ENCODE measurements around the gene INPP5D.
A peak's percentile ranks its signal among the peaks of the same experiment; 100 is the strongest.

The INPP5D gene

DNA sequence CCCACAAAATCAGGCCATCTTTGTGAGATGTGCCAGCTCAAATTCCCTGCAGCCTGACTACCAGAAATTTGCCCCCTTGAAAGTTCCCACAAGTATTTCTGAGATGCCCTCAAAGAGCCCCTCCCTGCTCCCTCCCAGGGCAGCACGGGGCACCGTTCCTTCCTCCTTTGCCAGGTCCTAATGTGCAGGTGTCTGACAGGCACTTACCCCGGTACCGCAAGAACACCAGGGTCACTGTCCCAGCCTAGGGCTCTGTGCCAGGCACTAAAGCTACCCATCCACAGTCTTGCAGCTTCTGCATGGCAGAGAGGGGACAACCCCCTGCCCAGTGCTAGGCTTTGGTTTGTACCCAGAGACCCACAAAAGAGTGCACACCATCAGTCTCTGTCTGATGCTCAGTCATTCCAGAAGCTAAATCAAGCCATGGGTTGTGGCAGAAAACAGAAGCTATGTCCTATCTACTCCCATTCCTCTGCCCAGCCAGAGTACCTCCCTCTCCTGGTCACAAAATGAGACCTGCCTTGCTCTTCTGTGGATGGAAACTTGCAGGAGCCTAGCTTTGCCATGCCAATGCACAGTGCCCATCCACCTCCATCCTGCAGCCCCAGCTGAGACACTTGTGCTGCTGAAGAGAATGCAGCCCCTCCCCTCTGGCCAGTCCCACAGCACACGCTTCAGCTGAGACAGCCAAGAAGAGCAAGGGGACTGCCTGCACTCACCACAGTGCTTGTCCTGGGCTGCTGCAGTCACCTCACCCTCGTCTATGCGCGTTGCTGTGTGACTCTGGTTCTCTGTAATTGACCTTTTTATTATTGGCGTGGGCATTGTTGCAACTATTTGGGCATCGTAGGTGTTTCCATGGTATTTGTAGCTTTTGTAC lies 48.7 kb downstream of the INPP5D start:
- Histone ChIP-seq H3K79me2 (ENCODE audit: insufficient read depth, low read length) (peaks cover 97% of the 10 kb centered on the region), H3K36me3 (ENCODE audit: low read length) (no peaks in the 10 kb centered on the region), H2AFZ (ENCODE audit: low read depth, low read length, severe bottlenecking) (no peak overlapping the region), H3K9me3 (ENCODE audit: insufficient read depth, low read length) (no peaks in the 10 kb centered on the region), H3K27ac (ENCODE audit: low read depth, low read length) (peak overlapping the region; percentile 13; the same call in 1 of the 2 replicates), H3F3A (ENCODE audit: insufficient read depth) (no peaks in the 10 kb centered on the region), H4K20me1 (ENCODE audit: low read depth, low read length) (peaks cover 4% of the 10 kb centered on the region; the same call in 1 of the 2 replicates), H3K4me2 (ENCODE audit: low read depth, low read length, poor library complexity, severe bottlenecking) (no peak overlapping the region), H3K9me2 (replicated peaks; ENCODE audit: insufficient read depth, low read length) (no peaks in the 10 kb centered on the region), H3K27me3 (ENCODE audit: low read length) (no peaks in the 10 kb centered on the region), H3K9ac (ENCODE audit: low read length) (no peak overlapping the region), H3K4me3 (ENCODE audit: insufficient read depth, low read length, poor library complexity, severe bottlenecking) (no peak overlapping the region)
- TF ChIP-seq, protein P1, sequence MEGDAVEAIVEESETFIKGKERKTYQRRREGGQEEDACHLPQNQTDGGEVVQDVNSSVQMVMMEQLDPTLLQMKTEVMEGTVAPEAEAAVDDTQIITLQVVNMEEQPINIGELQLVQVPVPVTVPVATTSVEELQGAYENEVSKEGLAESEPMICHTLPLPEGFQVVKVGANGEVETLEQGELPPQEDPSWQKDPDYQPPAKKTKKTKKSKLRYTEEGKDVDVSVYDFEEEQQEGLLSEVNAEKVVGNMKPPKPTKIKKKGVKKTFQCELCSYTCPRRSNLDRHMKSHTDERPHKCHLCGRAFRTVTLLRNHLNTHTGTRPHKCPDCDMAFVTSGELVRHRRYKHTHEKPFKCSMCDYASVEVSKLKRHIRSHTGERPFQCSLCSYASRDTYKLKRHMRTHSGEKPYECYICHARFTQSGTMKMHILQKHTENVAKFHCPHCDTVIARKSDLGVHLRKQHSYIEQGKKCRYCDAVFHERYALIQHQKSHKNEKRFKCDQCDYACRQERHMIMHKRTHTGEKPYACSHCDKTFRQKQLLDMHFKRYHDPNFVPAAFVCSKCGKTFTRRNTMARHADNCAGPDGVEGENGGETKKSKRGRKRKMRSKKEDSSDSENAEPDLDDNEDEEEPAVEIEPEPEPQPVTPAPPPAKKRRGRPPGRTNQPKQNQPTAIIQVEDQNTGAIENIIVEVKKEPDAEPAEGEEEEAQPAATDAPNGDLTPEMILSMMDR (IDR thresholded peaks at IDR 0.05; ENCODE audit: insufficient read depth, low read length, poor library complexity, severe bottlenecking): no peak
- TF ChIP-seq EZH2phosphoT487 (conservative IDR thresholded peaks at IDR 0.05; ENCODE audit: low read length): no peak

DNA sequence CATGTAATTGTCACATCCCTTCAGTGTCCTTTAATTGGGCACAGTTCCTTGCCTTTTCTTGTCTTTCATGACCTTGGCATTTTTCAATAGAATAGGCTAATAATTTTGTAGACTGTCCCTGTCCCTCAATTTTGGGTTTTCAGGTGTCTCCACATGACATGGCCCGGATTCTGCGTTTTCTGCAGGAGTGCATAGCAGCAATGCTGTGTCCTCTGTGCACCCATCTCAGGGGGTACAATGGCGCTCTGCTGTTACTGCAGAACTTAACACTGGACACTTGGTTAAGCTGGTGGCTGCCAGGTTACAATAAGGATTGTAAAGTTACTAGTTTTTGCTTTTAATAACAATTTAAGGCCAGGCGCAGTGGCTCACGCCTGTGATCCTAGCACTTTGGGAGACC lies 51.3 kb downstream of the INPP5D start:
- Histone ChIP-seq H3F3A (ENCODE audit: insufficient read depth) (no peaks in the 10 kb centered on the region), H3K9ac (ENCODE audit: low read length) (no peak overlapping the region), H3K36me3 (ENCODE audit: low read length) (no peaks in the 10 kb centered on the region), H2AFZ (ENCODE audit: low read depth, low read length, severe bottlenecking) (no peak overlapping the region), H3K4me2 (ENCODE audit: low read depth, low read length, poor library complexity, severe bottlenecking) (no peak overlapping the region), H3K4me3 (ENCODE audit: insufficient read depth, low read length, poor library complexity, severe bottlenecking) (no peak overlapping the region), H3K9me3 (ENCODE audit: insufficient read depth, low read length) (no peaks in the 10 kb centered on the region), H3K79me2 (ENCODE audit: insufficient read depth, low read length) (peaks cover 96% of the 10 kb centered on the region), H3K9me2 (replicated peaks; ENCODE audit: insufficient read depth, low read length) (no peaks in the 10 kb centered on the region), H4K20me1 (ENCODE audit: low read depth, low read length) (peaks cover 4% of the 10 kb centered on the region; the same call in 1 of the 2 replicates), H3K27ac (ENCODE audit: low read depth, low read length) (no peak overlapping the region), H3K27me3 (ENCODE audit: low read length) (no peaks in the 10 kb centered on the region)
- TF ChIP-seq, protein P1 (IDR thresholded peaks at IDR 0.05; ENCODE audit: insufficient read depth, low read length, poor library complexity, severe bottlenecking): no peak

DNA sequence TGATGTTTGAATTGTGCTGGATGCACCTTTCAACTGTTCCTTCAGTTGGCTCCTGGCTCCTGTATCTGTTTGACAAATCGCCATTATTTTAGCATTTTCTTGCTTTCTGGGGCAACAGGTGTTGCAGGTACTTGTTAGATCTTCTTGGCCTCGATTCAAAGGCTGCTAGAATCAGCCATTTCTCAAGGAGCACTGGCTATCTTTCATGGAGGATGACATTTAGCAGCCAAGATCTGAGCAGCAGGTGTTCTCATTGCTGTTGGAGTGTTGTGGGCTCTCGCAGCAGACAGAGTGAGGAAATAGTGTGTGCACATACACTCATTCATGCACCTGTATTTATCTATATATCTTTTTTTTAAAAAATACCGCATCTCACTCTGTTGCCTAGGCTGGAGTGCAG lies 52.2 kb downstream of the INPP5D start:
- Histone ChIP-seq H3K36me3 (ENCODE audit: low read length) (no peaks in the 10 kb centered on the region), H3K4me2 (ENCODE audit: low read depth, low read length, poor library complexity, severe bottlenecking) (no peak overlapping the region), H3K27ac (ENCODE audit: low read depth, low read length) (no peak overlapping the region), H3K27me3 (ENCODE audit: low read length) (no peaks in the 10 kb centered on the region), H3K9me2 (replicated peaks; ENCODE audit: insufficient read depth, low read length) (no peaks in the 10 kb centered on the region), H4K20me1 (ENCODE audit: low read depth, low read length) (peaks cover 4% of the 10 kb centered on the region; the same call in 1 of the 2 replicates), H3K4me3 (ENCODE audit: insufficient read depth, low read length, poor library complexity, severe bottlenecking) (no peak overlapping the region), H3K79me2 (ENCODE audit: insufficient read depth, low read length) (peaks cover 96% of the 10 kb centered on the region), H3K9me3 (ENCODE audit: insufficient read depth, low read length) (no peaks in the 10 kb centered on the region), H2AFZ (ENCODE audit: low read depth, low read length, severe bottlenecking) (no peak overlapping the region), H3F3A (ENCODE audit: insufficient read depth) (no peaks in the 10 kb centered on the region), H3K9ac (ENCODE audit: low read length) (no peak overlapping the region)
- TF ChIP-seq EZH2phosphoT487 (conservative IDR thresholded peaks at IDR 0.05; ENCODE audit: low read length): no peak

Measured in SU-DHL-6 (cell line).